GM18861 (cell line): ENCODE results near the gene GNAQ.
"Not testable (repeated sequence)": the region's sequence is repeated elsewhere in the genome, so short reads cannot be mapped to it uniquely, and the experiment has no call there.

ENCODE experiments used
- ATAC-seq: cut with Tn5 transposase; IDR thresholded peaks from one replicate; pipeline ENCODE4 v1.9.1; 2021; ENCODE audit not compliant: unreplicated experiment

GNAQ gene

DNA sequence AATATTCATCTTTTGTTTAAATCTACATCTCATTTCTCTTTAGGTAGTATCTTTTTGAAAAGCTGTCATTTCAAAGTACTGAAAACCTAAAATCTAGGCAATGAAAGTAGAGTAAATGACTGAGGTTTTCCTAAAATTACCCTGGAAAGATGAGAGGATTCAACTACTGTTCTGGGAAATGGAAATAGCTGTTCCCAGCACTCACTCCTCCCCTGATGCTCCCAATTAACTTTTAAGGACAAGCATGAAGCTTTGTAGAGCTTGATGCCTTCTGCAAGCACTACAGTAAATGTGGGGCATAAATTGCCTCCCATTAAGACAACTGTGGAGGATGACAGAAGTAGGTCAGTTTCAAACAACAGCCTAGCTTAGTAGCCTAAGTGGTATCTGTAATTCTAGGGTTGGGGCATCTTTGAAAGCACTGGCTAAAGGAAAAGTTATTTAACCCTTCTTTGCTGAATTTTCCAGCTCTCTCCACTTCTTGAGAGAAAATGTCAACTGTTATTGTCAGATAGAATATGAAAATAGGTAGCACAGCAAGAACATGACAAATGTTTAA, 283.3 kb downstream of the GNAQ start:
- no peak for ATAC-seq

- ATAC-seq = no peak
These were observed 284.4 kb downstream of the GNAQ start for GRCh38 chr9:77747163-77747562.

GRCh38 chr9:77744841-77745430, 286.7 kb downstream of the GNAQ start:
- ATAC-seq = no peak

DNA sequence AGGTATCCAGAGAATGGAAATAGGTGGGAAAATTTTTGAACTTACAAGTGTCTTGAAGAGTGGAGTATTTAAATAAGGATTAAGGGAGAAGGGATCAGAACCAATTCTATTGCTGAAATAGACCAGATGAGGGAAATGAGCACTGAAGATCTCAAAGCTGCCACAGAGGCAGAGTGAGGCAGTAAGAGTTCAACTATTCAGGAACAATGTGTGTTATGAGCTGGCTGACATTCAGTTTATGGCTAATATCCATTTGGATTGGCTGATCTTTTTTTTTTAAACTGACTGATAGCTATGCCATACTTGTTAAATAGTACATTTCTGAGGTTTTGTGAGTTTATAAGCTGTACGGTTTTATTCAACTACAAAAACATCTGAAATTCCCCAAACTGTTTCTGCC, 288.2 kb downstream of the GNAQ start:
- ATAC-seq = no peak

- ATAC-seq = no peak
These were observed 292.7 kb downstream of the GNAQ start for GRCh38 chr9:77738932-77739331.

DNA sequence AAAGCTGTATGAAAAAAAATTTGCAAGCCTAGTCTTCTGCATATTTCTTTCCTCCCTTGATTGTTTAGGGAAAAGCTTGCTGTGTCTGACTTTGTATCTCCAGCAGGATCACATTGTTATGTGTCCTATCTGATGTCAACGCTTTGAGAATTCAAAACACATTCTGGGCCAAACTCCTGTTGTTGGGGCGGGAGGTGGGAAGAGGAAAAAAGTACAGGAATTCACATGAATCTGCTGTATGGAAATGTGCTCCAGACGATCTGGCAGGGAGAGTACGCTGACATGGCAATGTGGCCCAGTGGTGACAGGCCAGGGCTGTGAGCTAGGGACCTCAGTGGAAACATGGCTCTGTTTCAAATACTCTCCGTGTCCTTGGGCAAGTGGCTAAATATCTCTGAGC, 296.1 kb downstream of the GNAQ start:
- no peak for ATAC-seq

DNA sequence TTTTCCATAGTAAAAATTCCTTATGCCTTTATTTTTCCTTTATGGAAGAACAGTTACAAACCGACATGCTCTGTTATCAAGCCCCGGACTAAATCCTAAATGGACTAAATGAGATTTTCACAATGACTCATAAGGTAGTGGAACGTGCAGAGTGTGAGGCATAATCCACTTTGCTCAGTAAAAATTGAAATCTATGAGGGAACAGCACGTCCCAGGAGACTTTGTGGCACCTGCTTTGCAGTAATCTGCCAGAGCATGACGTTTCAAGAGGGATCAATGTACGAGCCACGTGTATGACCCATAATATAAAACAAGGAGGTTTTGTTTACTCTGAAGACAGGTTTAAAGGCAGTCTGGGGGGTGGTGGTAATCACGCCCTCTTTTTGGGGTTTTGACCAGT, 299.7 kb downstream of the GNAQ start:
- ATAC-seq = peak; percentile 62

DNA sequence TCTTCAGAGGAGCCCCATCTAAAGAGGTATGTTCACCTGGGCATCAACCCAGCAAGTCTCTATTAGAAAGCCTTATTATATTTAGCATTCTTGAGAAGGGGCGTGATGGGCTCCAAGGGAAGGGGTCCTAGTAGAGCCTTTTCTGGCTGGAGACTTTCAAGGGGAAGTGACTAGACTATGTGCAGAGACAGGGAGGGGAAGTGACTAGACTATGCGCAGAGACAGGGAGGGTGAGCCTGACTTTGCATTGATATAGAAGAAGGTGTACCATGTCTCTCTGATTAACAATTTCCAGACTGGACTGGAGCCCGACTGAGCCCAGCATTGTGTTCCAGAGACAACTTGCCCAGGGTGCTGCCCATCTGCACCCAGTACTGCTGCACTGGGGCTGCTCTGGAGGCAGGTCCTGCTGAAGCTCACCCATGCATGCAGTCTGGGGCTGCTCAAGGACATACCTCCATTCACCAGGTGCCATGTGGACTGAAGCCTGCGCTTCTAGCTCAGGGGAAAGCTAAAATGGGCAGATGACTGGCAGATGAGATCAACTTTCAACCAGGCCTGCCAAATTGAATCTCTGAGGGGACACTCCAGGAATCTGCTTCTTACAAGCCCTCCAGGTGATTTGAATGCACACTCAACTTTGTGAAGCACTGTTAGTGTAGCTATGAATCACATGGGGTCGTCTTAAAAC, 300.5 kb downstream of the GNAQ start:
- no peak for ATAC-seq

- no peak for ATAC-seq
These were observed 302.4 kb downstream of the GNAQ start for GRCh38 chr9:77729177-77729576.

GRCh38 chr9:77726814-77727213, 304.8 kb downstream of the GNAQ start:
- no peak for ATAC-seq

- no peak for ATAC-seq
These were observed 305.3 kb downstream of the GNAQ start for GRCh38 chr9:77726289-77726688.

GRCh38 chr9:77725820-77726219, 305.8 kb downstream of the GNAQ start:
- ATAC-seq = no peak

DNA sequence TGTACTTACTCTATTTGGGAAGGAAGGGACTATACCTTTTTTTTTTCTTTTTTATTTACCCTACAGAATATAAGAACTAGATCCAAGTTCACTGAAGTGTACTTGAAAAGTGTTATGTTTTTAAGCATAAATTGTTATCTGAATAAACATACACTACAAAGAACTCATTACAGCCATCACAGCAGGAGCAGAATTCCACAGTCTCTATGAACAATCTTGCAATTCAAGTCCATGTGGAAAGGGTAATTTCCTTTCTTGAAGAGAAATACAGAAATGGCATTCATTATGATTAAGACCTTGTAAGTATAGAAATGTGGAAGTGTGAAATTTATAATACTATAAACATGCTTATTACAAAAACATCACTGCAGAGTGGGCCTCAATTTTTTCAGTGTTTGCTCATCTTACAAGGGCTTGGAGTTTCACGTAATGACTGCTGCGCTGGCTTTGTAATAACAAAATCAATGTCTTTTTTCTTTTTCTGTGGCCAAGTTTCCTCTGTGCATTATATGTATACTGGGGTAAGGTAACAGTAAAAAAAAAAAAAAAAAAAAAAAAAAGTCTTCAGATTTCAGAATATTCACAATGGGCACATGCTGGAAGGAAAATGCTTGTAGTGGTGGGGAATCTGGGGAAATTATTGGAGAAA, 306.4 kb downstream of the GNAQ start:
- ATAC-seq = no peak

DNA sequence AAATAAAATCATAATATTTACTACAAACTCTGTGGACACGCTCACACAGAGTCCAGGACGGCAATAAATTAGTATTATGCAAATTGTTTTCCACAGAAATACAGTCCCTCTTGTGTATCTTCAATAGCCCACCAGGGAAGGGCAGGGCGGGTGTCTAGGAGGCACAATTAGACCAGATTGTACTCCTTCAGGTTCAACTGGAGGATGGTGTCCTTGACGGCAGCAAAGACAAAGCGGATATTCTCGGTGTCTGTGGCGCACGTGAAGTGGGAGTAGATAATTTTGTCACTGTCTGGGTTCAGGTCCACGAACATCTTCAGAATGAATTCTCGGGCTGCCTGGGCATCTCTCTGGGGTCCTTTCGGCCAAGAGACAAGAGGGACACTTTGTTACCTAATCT, 310.5 kb downstream of the GNAQ start:
- ATAC-seq = not testable (repeated sequence)

DNA sequence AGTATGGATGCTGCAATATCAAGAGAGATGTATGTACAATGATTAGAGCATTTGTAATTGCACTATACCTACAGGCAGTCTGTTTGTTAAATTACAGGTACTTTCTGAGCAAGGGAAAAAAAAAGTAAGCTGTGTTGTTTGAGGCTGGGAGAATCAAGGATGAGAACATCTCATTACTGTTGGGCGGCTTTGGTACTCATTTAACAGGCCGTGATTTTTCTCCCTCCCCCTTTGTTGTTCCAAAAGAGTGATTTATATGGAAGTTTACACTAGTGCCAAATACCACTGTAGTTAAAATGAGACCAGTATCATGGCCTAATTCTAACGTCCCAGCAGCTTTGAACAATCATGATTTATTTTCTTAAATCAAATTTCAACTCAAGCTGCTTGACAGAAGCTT, 312.3 kb downstream of the GNAQ start:
- ATAC-seq = no peak

- ATAC-seq = not testable (repeated sequence)
These were observed 313.3 kb downstream of the GNAQ start for GRCh38 chr9:77718298-77718640.

- not testable (repeated sequence) for ATAC-seq
These were observed 313.9 kb downstream of the GNAQ start for GRCh38 chr9:77717608-77718297.

GRCh38 chr9:77714077-77714549, 317.5 kb downstream of the GNAQ start:
- no peak for ATAC-seq

DNA sequence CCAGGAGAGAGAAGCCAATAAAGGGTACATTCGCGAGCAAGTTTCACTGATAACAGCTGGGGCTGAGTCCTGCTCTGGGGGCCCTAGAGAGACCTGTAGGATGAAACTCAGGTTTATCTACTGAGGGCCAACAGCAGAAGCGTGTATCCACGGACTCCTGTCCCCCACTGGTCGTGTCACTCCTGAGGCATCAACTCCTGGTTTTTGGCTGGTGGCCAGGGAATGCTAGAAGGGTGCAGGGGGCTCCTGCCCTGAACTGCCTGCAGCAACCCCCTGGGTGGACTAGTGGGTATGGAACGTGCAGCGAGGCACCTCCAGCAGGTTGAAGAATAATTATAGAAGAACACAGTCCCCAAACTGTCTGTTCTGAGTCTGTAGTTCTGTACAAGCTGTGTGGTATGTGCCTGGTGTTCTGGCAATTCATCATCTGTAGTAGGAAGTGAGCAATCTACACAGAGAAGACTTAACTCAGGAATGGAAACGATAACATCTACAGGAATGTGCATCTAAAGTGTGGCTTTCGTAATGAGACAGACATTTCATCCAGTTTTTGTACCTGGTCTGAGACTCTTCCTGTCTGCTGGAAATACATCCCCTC, 319.0 kb downstream of the GNAQ start:
- no peak for ATAC-seq

- ATAC-seq = no peak
These were observed 320.5 kb downstream of the GNAQ start for GRCh38 chr9:77710965-77711648.

GRCh38 chr9:77710316-77710715, 321.3 kb downstream of the GNAQ start:
- ATAC-seq = no peak
